C4-2B (cell line): ENCODE measurements around the gene ZNF804A.

Source experiments
- CTCF ChIP-seq: fragments of 450-650 bp; conservative IDR thresholded peaks from 2 replicates; pipeline ENCODE4 v1.5.1; 2017; ENCODE audit warnings: mild to moderate bottlenecking
- ZFX ChIP-seq: fragments of 450-650 bp; IDR thresholded peaks from 2 replicates; pipeline ENCODE4 v1.6.1; 2017

- TF ChIP-seq CTCF, result no peak
- TF ChIP-seq ZFX, result no peak
Observed at GRCh38 chr2:184729581-184729980, 131.3 kb downstream of the ZNF804A start.
